Adrenal gland (tissue), 5 donors: ENCODE results near the gene RFX8.

Experiments used
- POLR2A ChIP-seq, 2 donors: fragments of 450-650 bp; IDR thresholded peaks; one replicate each; pipeline ENCODE4 v1.6.1; 2017; ENCODE audit warnings: antibody characterized with exemption in 2 of 2, mild to moderate bottlenecking in 2 of 2, moderate library complexity in 1 of 2
- TF ChIP-seq, protein P1 (sequence below), 6 experiments: fragments of 450-650 bp in 4 of 6; fragments of 200-600 bp in 2 of 6; sonication (generic) in 1 of 6; IDR thresholded peaks; 1 replicate in 5 of 6; 2 replicates in 1 of 6; pipeline versions ENCODE4 v1.5.1 to v1.8.0; 2016 to 2021; ENCODE audit warnings: antibody characterized with exemption in 6 of 6, mild to moderate bottlenecking in 2 of 6, moderate library complexity in 1 of 6
- donor health status: DM: no; HTN: no; CAD: no.

DNA sequence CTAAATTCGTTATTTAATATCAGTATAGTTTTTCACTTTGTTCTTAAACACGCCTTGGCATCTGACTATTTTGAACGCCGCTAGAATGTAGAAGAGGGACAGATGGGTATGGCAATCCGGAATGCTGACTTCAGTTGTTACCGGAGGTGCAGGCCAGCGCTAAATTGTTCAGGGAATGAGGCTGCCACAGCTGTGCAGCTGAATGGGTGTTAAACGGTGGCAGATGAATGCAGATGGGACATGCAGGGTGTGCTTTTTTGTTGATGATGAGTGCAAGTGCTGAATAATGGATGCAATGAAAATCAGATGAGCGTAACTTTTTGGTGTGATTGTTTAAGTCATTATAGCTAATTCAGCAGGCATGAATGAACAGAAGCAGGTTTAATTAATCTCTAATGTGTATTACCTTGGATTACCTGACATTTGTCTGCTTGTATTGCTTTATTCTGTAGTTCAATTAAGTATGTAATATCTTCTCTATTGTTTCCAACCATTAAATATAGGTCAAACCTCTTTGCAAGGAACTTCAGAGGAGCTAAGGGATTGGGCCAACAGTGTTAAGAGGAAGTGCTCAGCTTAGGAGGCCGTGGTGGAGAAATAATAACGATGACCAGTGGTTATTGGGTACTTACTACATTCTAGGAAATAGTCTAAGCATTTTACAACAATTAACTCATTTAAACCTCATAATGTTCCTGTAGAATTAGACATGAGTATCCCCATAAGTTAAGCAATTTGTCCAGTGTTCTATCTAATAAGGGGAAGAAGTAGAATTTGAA is 75.7 kb downstream of the RFX8 start:
- TF ChIP-seq, protein P1, sequence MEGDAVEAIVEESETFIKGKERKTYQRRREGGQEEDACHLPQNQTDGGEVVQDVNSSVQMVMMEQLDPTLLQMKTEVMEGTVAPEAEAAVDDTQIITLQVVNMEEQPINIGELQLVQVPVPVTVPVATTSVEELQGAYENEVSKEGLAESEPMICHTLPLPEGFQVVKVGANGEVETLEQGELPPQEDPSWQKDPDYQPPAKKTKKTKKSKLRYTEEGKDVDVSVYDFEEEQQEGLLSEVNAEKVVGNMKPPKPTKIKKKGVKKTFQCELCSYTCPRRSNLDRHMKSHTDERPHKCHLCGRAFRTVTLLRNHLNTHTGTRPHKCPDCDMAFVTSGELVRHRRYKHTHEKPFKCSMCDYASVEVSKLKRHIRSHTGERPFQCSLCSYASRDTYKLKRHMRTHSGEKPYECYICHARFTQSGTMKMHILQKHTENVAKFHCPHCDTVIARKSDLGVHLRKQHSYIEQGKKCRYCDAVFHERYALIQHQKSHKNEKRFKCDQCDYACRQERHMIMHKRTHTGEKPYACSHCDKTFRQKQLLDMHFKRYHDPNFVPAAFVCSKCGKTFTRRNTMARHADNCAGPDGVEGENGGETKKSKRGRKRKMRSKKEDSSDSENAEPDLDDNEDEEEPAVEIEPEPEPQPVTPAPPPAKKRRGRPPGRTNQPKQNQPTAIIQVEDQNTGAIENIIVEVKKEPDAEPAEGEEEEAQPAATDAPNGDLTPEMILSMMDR (IDR thresholded peaks at IDR 0.05), result no peak
- no peak for TF ChIP-seq POLR2A (IDR thresholded peaks at IDR 0.05)
